Kidney (tissue), 14 donors: ENCODE results near the gene KIF6. TPM values are rescaled to one million over a fixed set of nuclear protein-coding genes. Genes with fewer than 3 reads are reported as not detected.

Source experiments
- DNase-seq, 5 donors: peaks; one replicate each; pipeline ENCODE4 v3.0.0-alpha.2; 2013 to 2020
- FAIRE-seq: peaks from 2 replicates; lab custom pipeline; 2012; peaks lifted over from hg19 to GRCh38; lab: Jason Lieb, UNC
- H3K27ac ChIP-seq, 2 donors: one replicate each; pipeline ENCODE4 v1.7.0; 2013; ENCODE audit warnings: low read depth in 2 of 2, low read length in 2 of 2, inconsistent platforms in 1 of 2
- H3K27me3 ChIP-seq: one replicate; pipeline ENCODE4 v1.7.1; 2013; ENCODE audit warnings: low read length, inconsistent platforms; ENCODE audit not compliant: control insufficient read depth, insufficient read depth
- H3K36me3 ChIP-seq, 3 donors: one replicate each; pipeline versions ENCODE4 v1.7.0 to v1.7.1; 2013; ENCODE audit warnings: low read length in 3 of 3, control low read depth in 1 of 3, inconsistent platforms in 1 of 3; ENCODE audit not compliant: insufficient read depth in 3 of 3, control insufficient read depth in 2 of 3
- H3K4me1 ChIP-seq, 3 donors: one replicate each; pipeline versions ENCODE4 v1.7.0 to v1.7.1; 2013; ENCODE audit warnings: low read length in 3 of 3, inconsistent platforms in 1 of 3, low read depth in 1 of 3; ENCODE audit not compliant: control insufficient read depth in 2 of 3, insufficient read depth in 2 of 3
- H3K4me3 ChIP-seq, 3 donors: one replicate each; pipeline versions ENCODE4 v1.7.0 to v1.8.1; 2013; ENCODE audit warnings: low read length in 3 of 3, control low read depth in 1 of 3, inconsistent platforms in 1 of 3
- H3K9ac ChIP-seq, 3 donors: one replicate each; pipeline versions ENCODE4 v1.7.0 to v1.7.1; 2013; ENCODE audit warnings: low read length in 3 of 3, control low read depth in 1 of 3, inconsistent platforms in 1 of 3
- H3K9me3 ChIP-seq, 3 donors: one replicate each; pipeline versions ENCODE4 v1.7.0 to v1.7.1; 2013; ENCODE audit warnings: low read length in 3 of 3, control low read depth in 1 of 3, inconsistent platforms in 1 of 3; ENCODE audit not compliant: control insufficient read depth in 2 of 3, insufficient read depth in 1 of 3
- CTCF ChIP-seq: IDR thresholded peaks from 3 replicates; pipeline ENCODE4 v1.5.1; 2012; ENCODE audit warnings: mild to moderate bottlenecking, moderate library complexity, borderline replicate concordance; ENCODE audit not compliant: insufficient read depth; ENCODE audit errors: extremely low read depth
- intact Hi-C: fragments of 100-400 bp; cut with DNase I; formaldehyde crosslinking; loops from one replicate; pipeline ENCODE4 v1.11.1; 2022
- polyA plus RNA-seq: library from polyadenylated mRNA; stranded (reverse); fragments of 350-450 nt; fragmentation: Illumina TruSeq; extraction: RNeasy Lipid Tissue Mini Kit (QIAGEN cat#74804); gene quantifications from one replicate; pipeline ENCODE4 v1.2.3, GENCODE V29; 2014; ENCODE audit warnings: low read depth, low replicate concordance; ENCODE audit not compliant: insufficient read depth
- total RNA-seq: library from RNA; stranded (reverse); fragmentation: NEBNext Ultra II Directional; extraction: Animal tissue kit (Norgen Biotek cat#: 25700); gene quantifications from one replicate; pipeline ENCODE4 v1.2.1, GENCODE V29; 2021
- donor health status: control.
- donor health status: control.
- donor health status: control.
- donor health status: control.
- donor health status: control.
- donor health status: DM: yes; HTN: yes; CAD: no.
- donor health status: Normal renal cell carcinoma (clear cell type).

Gene KIF6
- total and polyA plus RNA-seq, 2 donors from 2014 or later: 1.7 to 2.9 TPM

DNA sequence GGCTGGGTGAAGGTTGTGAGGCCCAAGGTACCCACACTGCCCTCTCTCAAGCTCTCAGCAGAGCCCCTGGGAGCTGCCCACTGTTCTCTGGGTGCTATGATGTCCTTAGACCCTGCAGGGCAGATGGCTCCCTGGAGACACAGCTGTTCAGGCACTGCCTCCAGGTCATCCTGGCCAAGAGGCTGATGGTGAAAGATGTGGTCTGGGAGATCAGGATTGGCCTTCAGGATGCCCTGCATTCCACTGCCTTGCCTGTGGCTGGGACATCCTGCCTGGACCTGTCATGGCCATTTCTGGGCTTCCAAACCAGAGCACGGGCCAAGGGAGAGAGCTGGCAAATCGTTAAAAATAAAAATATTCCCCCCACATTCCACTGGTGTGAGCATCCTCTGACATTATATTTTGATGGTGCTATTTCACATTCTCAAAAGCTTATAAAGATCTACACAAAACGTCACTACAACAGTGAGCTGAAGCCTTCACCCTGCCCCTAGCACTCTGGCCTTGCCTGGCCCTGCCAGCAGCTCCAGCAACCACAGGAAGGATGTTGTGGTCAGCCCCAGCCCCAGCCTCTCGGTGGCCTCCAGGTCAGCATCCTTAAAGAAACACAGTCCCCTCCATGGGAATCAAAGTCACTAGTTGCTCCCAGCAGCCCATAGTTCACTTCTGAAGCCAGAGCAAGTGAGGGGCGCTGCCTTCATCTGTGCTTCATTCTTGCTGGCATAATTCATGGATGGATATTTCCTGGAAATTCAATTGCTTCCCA, 389.2 kb downstream of the KIF6 start:
- Histone ChIP-seq H3K9ac (no peak overlapping the region), H3K27me3 (no peaks in the 10 kb centered on the region), H3K36me3 (no peaks in the 10 kb centered on the region), H3K4me1 (no peaks in the 10 kb centered on the region), H3K27ac (no peak overlapping the region), H3K9me3 (no peaks in the 10 kb centered on the region), H3K4me3 (no peak overlapping the region)
- no peak for TF ChIP-seq CTCF
- intact Hi-C loops: no loop called here
- peak in 1 of 5 donors; percentile 66 for DNase-seq
- no peak for FAIRE-seq

- no peak for FAIRE-seq
- intact Hi-C loops: no loop called here
Observed at GRCh38 chr6:39333644-39334438, 391.4 kb downstream of the KIF6 start.

GRCh38 chr6:39330476-39330875, 394.7 kb downstream of the KIF6 start:
- Histone ChIP-seq H3K36me3 (no peaks in the 10 kb centered on the region), H3K9me3 (no peaks in the 10 kb centered on the region), H3K27ac (no peak overlapping the region), H3K4me3 (no peak overlapping the region), H3K27me3 (no peaks in the 10 kb centered on the region), H3K4me1 (no peaks in the 10 kb centered on the region), H3K9ac (no peak overlapping the region)
- DNase-seq: no peak
- no peak for FAIRE-seq
- no peak for TF ChIP-seq CTCF
- intact Hi-C loops: no loop called here

More at GRCh38 chr6:39333644-39334438, 391.4 kb downstream of the KIF6 start:
- no peak for DNase-seq
- H3K4me3 ChIP-seq: no peak overlapping the region
- H3K4me1 ChIP-seq: no peaks in the 10 kb centered on the region
- H3K27me3 ChIP-seq: no peaks in the 10 kb centered on the region
- H3K9me3 ChIP-seq: no peaks in the 10 kb centered on the region
- no peak for TF ChIP-seq CTCF
- no peaks in the 10 kb centered on the region for H3K36me3 ChIP-seq
- no peak overlapping the region for H3K9ac ChIP-seq
- H3K27ac ChIP-seq: no peak overlapping the region
